SK-N-SH treated with all-trans-retinoic acid at 6 μM for 48 hours (cell line): ENCODE results near the gene C1QTNF4.

Source experiments
- ARNTL ChIP-seq: fragments of 450-650 bp; formaldehyde crosslinking; IDR thresholded peaks from 2 replicates; pipeline ENCODE4 v1.5.0; 2020; ENCODE audit warnings: low read depth, mild to moderate bottlenecking, moderate library complexity, borderline replicate concordance
- CREB5 ChIP-seq: fragments of 250-450 bp; sonication (Bioruptor Pico); IDR thresholded peaks from 2 replicates; pipeline ENCODE4 v1.5.1; 2020; ENCODE audit warnings: low read depth, mild to moderate bottlenecking, moderate library complexity
- CSRNP3 ChIP-seq: fragments of 250-450 bp; sonication (Bioruptor Pico); IDR thresholded peaks from 2 replicates; pipeline ENCODE4 v1.5.1; 2021; ENCODE audit warnings: mild to moderate bottlenecking, moderate library complexity
- ESRRG ChIP-seq: fragments of 250-450 bp; sonication (Bioruptor Pico); IDR thresholded peaks from 2 replicates; pipeline ENCODE4 v1.6.1; 2021; ENCODE audit warnings: mild to moderate bottlenecking
- GLIS3 ChIP-seq: fragments of 250-450 bp; sonication (Bioruptor Pico); IDR thresholded peaks from 2 replicates; pipeline ENCODE4 v1.5.0; 2020; ENCODE audit warnings: mild to moderate bottlenecking, moderate library complexity
- OSR1 ChIP-seq: fragments of 250-450 bp; sonication (Bioruptor Pico); IDR thresholded peaks from 2 replicates; pipeline ENCODE4 v1.8.0; 2022; ENCODE audit warnings: moderate library complexity, mild to moderate bottlenecking, inconsistent platforms
- PATZ1 ChIP-seq: fragments of 250-450 bp; sonication (Bioruptor Pico); IDR thresholded peaks from 2 replicates; pipeline ENCODE4 v1.8.0; 2020; ENCODE audit warnings: mild to moderate bottlenecking, moderate library complexity, borderline replicate concordance
- POU6F1 ChIP-seq: fragments of 250-450 bp; sonication (Bioruptor Pico); IDR thresholded peaks from 2 replicates; pipeline ENCODE4 v1.8.0; 2021; ENCODE audit warnings: low read depth, mild to moderate bottlenecking, moderate library complexity, borderline replicate concordance
- PPARA ChIP-seq: fragments of 250-450 bp; sonication (Bioruptor Pico); IDR thresholded peaks from 2 replicates; pipeline ENCODE4 v1.5.0; 2020; ENCODE audit warnings: mild to moderate bottlenecking, borderline replicate concordance
- TCF4 ChIP-seq: fragments of 250-450 bp; sonication (Bioruptor Pico); IDR thresholded peaks from 2 replicates; pipeline ENCODE4 v1.8.0; 2021; ENCODE audit warnings: mild to moderate bottlenecking, moderate library complexity, borderline replicate concordance
- TOX ChIP-seq: fragments of 250-450 bp; sonication (Bioruptor Pico); IDR thresholded peaks from 2 replicates; pipeline ENCODE4 v1.8.0; 2021; ENCODE audit warnings: mild to moderate bottlenecking, moderate library complexity, borderline replicate concordance
- ZFP3 ChIP-seq: fragments of 250-450 bp; sonication (Bioruptor Pico); IDR thresholded peaks from 2 replicates; pipeline ENCODE4 v1.5.0; 2020; ENCODE audit warnings: mild to moderate bottlenecking, moderate library complexity
- ZFP30 ChIP-seq: fragments of 450-650 bp; formaldehyde crosslinking; IDR thresholded peaks from 2 replicates; pipeline ENCODE4 v1.5.0; 2022; ENCODE audit warnings: mild to moderate bottlenecking, moderate library complexity
- ZNF70 ChIP-seq: fragments of 450-650 bp; formaldehyde crosslinking; IDR thresholded peaks from 2 replicates; pipeline ENCODE4 v1.5.0; 2020; ENCODE audit warnings: mild to moderate bottlenecking, moderate library complexity

GRCh38 chr11:47595967-47596366, 1.8 kb upstream of the C1QTNF4 start:
- TF ChIP-seq ZNF70 (no peak), TCF4 (CRISPR knock-in tag) (no peak), PATZ1 (CRISPR knock-in tag) (no peak), ARNTL (CRISPR knock-in tag) (no peak), CSRNP3 (CRISPR knock-in tag) (no peak), TOX (CRISPR knock-in tag) (no peak), POU6F1 (CRISPR knock-in tag) (no peak), ESRRG (CRISPR knock-in tag) (no peak), OSR1 (CRISPR knock-in tag) (no peak), ZFP3 (CRISPR knock-in tag) (no peak), PPARA (CRISPR knock-in tag) (no peak), CREB5 (CRISPR knock-in tag) (no peak), GLIS3 (CRISPR knock-in tag) (no peak), ZFP30 (CRISPR knock-in tag) (no peak)
